Fibroblast of skin of left biceps (primary cell): ENCODE results near the gene TMEM132C.

Experiments
- DNase-seq, 2 experiments: peaks; one replicate each; pipeline ENCODE4 v3.0.0-alpha.2; 2013; ENCODE audit warnings: low read depth in 2 of 2

TMEM132C gene

DNA sequence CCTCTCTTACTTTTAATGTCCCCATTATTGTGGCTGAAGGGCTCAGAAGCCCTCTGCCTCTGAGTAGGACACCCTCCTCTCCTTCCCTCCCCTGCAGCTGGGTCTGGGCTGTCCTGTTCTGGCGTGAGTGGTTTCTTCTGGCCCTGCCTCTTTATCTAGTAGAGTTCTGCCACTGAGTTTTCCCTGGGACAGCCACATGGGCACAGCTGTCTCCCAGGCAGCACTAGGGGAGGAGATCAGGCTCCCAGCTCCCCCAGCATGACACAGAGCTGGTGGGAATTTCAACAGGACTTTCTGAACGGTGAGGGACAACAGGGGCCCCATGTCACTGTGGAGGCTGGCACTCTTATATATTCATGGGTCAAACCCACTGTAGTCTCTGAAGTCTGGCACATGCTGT lies 21.4 kb downstream of the TMEM132C start:
- DNase-seq, result no peak

DNA sequence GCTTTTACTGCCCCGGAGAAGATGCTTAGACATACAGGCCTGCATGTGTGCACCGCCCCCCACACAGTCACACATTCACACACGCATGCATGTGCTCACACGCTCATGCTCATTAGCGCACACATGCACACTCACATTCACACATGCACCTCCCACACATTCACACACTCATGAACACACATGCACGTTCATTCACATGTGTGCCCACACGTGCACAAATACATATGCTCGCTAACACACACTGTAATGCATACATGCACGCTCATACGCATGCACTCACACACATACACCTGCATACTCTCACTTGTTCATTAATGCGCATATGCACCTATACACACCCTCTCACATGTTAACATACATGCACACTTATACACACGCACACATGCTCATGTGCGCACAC lies 21.9 kb downstream of the TMEM132C start:
- no peak for DNase-seq

DNA sequence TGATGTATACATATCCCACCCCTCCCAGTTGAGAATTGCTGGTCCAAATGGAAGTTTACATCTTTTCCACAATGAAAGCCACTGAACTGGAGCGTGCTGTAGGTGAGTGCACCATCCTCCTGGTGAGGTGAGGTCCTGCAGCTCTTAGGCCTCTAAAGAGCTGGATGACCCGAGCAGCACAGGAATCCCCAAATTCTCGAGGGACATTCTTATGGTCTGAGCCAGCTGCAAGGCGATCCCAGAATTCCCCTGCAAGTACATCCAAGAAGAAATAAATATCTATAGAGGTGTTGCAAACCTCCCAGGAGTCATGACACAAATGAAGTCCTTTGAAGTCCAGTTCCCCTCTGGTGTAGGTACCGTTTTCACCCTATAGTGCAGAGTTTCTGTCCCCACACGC lies 24.0 kb downstream of the TMEM132C start:
- no peak for DNase-seq

DNA sequence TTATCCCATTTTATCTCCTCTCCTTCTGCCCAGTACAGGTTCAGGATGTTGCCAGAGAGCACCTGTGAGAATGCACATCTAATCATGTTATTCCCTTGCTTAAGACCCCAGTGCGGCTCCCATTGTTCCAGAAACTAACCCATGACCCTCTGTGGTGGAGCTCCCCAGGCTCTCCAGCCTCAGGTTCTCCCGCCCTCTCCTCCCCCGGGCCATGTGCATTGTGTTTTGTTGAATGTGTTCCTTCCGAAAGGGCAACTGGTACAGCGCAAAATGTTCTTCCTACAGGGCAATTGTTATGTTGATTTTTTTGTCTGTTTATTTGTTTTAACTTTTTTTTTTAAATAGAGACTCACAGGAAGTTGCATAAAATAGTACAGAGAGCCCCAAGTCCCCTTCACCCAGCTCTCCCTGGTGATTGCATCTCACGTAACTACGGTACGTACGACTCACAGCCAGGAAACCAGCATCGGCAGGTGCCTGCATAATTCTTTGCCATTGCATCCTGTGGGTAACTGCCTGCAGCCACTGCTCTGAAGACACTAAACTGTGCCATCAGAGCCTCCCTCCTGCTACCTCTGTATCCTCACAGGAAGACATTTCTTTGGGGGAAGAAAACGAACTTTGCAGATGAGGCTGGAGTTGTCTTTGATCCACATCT lies 31.2 kb downstream of the TMEM132C start:
- no peak for DNase-seq

DNA sequence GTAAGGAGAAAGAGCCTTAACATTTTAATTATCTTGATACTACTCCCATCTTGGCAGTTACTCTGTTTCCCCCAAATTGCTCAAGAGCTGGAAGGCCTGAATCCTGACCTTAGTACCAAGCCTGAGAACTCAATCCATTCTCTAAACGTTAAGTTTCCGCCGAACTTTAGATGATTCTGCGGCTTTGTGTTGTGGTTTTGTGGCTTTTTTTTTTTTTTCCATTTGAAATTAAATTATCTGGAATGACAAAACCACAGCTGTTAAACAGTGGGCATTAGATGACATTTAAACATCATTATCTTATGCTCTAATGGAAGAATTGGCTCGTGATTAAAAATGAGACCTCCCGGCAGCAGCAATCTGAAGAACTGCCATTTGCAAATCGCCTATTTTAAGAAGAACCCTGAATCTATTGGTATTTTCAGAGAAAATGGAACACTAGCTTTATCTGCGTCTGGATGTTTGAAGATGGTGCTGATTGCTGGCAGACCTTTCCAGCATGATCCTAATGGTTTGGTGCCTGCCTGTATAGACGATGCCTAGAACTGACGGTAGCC lies 38.4 kb downstream of the TMEM132C start:
- DNase-seq, result no peak

DNA sequence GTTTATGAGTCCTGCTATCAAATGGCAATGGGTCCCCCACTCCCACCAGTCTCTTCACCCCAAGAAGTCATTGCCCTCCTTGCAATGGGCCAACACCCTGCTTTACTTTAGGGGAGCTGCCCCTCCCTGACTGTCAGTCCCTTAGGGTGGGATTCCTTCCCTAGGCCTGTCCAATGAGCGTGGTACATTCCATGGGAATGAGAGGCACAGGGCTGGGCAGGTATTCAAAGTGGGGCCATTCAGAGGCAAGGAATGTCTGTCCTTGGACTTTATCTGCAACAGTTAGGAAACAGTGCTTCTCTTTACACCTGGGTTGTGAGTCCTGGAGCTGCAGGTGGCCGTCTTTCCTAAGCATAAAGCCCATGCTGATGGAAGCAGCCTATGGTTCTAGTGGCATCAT lies 40.8 kb downstream of the TMEM132C start:
- no peak for DNase-seq

DNA sequence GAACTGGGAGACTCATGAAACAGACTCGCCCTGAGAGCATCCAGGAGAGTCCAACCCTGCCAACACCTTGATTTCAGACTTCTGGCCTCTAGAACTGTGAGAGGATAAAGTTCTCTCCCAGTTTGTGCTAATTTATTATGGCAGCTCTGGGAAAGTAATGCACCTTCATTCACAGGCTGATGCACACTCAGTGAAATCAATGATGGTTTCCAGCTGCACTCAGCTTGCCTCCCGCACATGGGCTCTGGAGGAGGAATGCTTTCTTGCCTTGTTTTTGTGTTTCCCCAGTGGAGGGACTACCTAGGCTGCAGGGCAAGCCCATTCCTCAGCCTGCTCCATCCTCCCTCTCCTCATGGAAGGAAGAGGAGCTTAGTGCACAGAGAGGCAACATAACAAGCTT lies 45.7 kb downstream of the TMEM132C start:
- no peak for DNase-seq

DNA sequence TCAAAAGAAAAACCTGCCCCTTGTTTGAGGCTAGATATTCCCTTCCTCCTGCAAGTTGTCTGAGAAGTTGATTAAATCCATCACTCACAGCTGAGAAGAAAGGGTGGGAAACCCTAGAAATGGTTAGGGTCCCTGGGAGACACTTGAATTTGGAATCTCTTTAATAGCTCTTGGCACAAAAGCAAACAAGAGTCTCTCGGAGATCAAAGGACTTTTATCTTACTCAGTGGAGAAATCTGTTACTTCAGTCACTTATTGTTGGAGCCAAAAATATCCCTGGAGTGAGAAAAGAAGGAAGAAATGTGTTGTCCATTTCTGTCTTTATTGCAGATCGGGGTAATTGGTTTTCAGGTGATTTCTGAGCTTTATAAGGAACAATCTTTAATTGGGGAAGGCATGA lies 47.0 kb downstream of the TMEM132C start:
- DNase-seq, result no peak

DNA sequence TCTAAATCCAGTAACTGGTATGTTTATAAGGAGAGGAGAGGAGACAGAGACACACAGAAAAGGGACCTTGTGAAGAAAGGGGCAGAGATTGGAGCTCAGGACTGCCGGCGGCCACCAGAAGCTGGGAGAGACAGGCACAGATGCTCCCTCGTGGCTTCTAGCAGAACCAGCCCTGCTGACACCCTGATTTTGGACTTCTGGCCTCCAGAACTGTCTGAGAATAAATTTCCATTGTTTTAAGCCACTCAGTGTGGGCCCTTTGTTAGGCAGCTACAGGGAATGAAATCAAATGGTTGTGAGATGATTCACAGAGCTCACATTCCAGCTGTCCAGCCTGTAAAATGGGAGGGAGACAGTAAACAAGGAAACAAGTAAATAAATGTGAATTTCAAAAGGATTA lies 47.6 kb downstream of the TMEM132C start:
- no peak for DNase-seq

DNA sequence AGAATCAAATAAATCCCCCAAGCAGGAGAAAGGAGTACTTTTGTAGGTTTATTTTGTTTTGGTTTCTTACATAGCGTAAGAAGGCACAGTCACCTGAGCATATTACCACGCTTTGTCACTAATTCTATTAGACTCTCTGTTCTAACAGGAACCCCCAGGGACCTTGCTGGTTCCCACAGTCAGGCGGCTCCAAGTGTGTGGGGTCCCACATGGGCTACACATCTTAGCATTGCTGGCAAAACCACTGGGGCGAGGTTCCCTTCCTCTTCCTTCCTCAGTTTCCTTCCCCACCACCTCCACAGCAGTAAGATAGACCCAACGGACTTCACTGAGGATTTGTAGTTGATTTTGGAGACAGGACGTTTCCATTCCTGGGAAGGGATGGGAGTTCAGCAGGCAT lies 49.1 kb downstream of the TMEM132C start:
- DNase-seq, result no peak

DNA sequence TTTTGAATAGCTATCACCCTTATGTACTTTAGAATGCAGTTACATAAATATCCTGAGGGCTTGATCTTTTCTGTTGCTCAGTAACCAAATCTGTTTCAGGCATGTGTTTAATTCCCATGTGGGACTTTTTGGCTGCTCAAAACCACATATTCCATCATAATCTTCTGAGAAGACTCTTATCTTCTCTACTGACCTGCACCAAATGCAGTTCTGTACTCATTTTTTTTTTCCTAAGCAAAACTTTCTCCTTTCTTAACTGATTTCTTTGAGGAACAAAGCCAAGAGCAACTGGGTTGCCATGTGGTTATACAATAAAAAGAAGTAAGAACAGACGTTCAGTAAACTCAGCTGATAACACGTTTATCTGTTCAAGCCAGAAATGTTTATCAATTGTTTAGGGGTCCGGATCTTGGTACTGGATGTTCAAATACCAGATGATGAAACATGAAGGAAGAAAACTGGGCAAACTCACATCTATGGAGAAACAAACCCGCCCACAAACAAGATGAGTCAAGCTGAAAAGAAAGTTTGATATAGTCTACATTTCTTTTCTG lies 50.1 kb downstream of the TMEM132C start:
- no peak for DNase-seq

DNA sequence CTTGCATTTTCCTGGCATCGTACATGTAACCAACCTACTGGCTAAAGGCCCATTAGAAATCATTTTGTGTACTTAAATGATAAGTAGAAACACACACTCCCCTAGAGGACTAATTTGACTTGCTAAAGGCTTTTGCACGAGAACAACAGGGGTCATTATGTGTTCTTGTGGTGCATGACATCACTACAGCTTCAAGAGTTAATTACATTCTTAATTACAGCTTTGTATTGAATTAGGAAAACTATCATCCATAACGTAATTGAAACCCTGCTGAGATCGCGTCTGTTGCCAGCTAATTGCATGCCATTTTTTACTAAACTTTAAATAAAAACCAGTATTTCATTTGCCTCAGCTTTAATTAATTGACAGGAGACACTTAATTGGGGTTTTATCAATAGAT lies 51.4 kb downstream of the TMEM132C start:
- no peak for DNase-seq

DNA sequence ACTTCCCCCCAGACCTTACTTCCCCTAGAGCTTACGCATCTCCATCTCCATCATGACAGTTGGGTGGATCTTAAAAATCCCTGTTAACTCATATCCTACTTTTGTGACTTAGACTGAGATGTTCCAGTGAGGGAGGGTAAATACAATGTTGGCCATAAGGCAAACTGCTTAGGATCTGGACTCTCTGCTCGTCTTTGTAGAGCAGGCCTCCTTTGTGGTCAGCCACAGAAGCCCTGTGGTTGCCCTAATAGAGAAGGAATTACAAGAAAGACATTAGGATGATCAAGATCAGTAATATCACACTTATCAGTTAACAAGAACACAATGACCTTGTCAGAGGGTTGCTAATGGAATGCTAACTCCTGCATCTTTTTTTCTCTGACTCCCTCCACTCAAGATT lies 52.0 kb downstream of the TMEM132C start:
- DNase-seq, result no peak

DNA sequence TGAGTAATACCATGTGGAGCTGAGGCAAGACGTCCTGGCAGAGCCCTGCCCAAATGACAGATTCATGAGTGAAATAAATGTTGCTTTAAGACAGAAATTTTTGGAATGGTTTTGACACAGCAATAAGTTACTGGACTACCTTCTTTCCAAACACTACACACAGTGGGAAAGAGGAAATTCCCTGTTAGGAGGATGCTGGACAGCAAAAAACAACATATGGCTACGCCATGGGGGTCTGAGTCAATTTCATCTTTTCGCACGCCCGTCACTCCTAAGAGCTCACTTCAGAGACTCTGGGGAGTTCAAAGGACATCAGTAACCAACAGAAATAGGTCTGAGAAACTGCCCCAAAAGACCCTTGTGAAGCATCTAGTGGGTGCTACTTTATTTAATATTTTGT lies 55.4 kb downstream of the TMEM132C start:
- DNase-seq, result no peak

DNA sequence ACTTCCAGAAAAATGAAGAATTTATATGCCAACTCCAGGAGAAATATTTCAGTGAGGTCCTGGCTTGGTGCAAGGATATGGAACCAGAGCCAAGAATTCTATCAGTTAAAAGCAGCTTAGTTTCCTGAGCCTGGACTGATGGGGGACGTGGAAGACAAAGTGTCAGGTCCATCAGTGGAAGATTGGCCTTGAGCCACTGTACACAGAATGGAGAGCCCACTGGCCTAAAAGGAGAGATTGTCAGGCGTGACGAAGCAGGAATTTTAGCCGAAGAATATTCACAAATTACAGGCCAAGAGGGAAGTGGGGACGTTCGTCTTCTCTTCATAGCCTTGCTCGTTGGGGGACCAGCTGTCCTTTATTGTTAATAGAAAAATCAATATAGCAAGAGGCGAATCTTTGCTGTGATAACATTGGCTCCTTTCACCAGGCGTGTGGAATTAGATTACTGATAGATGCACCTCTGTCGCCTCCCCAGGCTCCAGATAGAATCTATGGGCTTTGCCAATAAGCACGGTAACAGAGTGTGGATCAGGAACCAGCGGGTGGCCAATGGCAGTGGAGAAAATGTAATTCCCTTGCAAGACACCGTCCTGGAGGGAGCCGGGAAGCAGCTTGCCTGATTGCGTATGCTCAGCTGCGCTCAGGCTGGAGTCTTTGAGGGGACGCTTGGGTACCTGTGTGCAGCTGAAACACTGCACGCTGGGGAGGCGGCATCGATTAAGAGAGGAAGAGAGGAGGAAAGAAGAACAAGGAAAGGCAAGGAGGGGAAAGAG lies 56.4 kb downstream of the TMEM132C start:
- no peak for DNase-seq

DNA sequence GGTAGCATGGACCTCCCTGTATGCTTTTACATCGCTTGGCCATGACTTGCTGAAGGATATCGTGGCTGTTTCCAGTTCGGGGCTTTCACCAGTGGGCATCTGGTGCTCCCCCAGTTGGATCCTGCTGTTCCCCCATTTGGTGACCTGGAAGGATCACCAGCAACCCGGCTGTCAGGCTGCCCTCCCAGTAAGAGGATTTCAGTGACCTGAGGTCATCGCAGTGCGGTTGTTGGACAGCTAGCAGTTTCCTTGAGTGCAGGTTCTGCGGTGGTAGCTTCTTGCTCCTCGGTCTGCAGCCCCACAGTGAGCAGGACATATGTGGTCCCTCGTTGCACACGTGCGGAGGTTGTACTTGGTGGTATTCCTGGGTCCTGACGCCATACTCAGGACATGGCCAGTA lies 58.7 kb downstream of the TMEM132C start:
- no peak for DNase-seq

DNA sequence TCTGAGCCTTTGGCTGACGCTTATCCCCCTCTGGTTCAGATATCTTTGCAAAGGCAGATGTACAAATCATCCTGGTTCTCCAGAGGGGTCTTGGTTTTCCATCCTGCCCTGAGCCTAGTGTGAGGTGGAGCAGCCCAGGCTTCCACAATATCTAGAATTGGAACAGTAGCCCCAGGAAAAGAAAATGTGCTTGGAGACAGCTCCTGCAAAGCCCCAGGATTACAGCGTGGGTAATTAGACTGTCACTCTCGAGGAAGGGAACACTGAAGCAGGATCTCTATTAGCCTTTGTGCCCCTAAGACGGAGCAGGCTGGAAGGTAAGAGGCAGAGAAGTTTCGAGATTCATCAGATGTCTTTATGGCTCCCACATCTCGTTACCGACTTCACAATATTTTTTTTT lies 59.4 kb downstream of the TMEM132C start:
- no peak for DNase-seq

DNA sequence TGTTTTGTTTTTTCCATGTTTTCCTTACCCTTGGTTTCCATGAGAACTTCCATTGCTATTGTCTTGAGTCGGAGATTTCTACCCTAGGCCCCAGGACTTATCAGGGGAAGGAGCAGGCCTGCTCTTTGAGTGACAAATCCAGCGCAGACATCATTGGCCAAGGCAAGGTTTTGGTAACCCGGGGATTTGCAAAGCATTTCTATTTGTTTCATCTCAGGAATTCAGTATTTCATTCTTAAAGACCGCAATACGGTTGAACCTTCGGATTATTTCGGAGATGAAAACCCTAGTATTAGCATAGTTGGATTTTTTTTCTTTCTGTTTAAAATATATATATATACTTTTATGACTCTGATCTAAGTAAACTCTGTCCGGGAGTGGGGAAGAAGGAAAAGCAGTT lies 62.0 kb downstream of the TMEM132C start:
- DNase-seq, result no peak

DNA sequence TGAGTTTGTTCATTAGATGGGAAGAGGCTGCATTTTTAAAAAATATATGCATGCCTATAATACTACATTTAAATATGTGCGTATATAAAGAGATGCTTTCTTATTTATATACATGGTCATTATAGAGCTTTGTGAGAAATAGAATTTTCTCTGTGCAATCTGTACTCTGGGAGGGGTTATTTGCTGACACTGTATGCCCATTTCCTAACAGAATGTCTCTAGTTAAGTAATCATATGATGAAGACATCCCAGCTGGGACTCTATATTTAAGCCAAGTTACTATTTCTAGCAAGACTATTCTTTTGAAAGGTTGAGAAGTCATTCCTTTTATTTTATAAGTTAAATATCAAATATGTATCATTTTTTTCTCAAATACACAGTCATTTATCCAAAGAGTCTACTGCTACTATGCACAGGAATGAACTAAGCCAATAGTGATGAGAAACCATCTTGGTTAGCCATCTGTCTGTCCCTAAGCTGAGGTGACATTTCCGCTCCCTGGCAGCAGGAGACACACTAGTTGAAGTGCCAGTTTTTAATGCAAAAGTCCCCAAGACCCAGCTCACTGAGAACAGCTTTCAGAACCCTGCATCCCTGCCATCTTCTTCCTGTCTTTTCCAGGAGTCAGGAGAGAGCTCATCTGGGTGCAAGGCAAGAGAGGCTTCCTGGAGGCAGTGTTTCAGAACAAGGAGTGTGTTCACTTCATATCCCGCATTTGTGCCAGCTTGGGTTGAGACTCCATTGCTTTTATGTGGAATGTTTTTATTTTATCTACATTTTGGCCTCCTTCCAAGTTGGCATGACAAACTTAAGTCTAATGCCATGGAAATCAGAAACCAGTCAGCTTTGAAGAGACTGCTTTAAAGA lies 69.5 kb downstream of the TMEM132C start:
- DNase-seq, result no peak

DNA sequence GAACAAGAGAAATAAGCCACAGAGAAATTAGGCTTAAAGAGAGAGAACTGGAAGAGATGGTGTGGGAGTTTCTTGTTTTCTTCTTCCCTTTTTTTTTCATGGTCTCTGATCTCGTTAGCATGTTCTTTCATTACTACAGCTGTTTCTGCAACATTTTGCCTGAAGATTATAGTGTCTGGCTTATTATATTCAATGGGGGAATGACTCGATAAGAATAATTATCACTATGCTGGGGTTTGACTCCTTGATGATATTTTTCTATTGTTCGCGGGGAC lies 70.0 kb downstream of the TMEM132C start:
- no peak for DNase-seq

DNA sequence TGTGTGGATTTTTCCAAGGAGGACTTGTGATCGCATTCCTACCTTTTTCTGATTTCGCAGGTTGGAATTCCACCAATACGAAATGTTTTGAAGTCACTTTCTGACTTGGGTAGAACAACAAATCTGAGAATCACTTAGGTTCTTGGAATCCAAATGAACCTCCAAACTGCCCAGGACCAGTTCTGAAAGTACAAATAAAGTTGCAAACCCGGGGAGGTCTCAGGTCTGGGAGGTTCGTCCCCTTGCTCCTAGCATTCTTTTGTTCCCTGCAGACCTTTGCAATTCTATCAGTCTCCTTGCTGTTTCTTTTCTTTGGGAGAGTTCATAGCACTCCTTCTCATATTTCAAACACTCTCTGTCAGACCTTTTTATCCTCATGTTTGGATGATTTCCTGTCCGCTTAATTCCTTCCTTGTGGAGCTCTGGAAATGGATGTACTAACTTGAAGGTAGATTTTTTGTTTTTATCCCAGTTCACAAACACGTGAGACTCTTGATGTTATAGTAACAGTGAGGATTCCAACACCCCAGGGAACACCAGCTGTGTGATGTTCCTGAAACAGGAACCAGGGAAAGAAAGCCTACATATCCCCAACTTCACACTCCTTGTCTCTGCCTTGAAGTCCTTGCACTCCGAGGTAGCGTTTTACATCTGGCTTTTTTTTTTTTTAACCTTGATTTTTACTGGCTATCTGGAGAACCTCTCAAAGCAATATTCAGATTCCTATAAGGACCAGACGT lies 70.6 kb downstream of the TMEM132C start:
- no peak for DNase-seq
